ENCODE results near the gene SMYD2.

- TF ChIP-seq CTCF (IDR thresholded peaks at IDR 0.05) (no peak), POLR2A (IDR thresholded peaks at IDR 0.05) (no peak)
Observed at GRCh38 chr1:214249651-214250050, 31.3 kb upstream of the SMYD2 start.

Data from lower leg skin (tissue), 3 donors.